CD14-positive monocyte (primary cell): Measurements from ENCODE around the gene RBFOX2. TPM values are rescaled to one million over a fixed set of nuclear protein-coding genes. Genes with fewer than 3 reads are reported as not detected.

Experiments
- DNase-seq, 3 donors: peaks; one replicate each; pipeline ENCODE4 v3.0.0-alpha.2; 2011 to 2022
- H2AFZ ChIP-seq: 2 replicates; pipeline ENCODE4 v1.6.0; 2012; ENCODE audit warnings: mild to moderate bottlenecking, low read depth, low read length, inconsistent platforms; ENCODE audit not compliant: insufficient read depth, poor library complexity, severe bottlenecking
- H3K27ac ChIP-seq, 2 donors: 1 replicate in 1 of 2; 2 replicates in 1 of 2; pipeline ENCODE4 v1.5.1; 2012 to 2013; ENCODE audit warnings: low read length in 2 of 2, control low read depth in 1 of 2, inconsistent platforms in 1 of 2, low read depth in 1 of 2, mild to moderate bottlenecking in 1 of 2
- H3K27me3 ChIP-seq, 2 donors: one replicate each; pipeline versions ENCODE4 v1.6.0 to v1.6.1; 2011 to 2013; ENCODE audit warnings: low read length in 2 of 2; ENCODE audit not compliant: control insufficient read depth in 2 of 2, insufficient read depth in 2 of 2
- H3K36me3 ChIP-seq, 2 donors: replicated peaks in 1 of 2; 1 replicate in 1 of 2; 2 replicates in 1 of 2; pipeline versions ENCODE4 v1.5.1 to v1.6.1; 2012 to 2013; ENCODE audit warnings: low read length in 2 of 2, control low read depth in 1 of 2, inconsistent platforms in 1 of 2, mild to moderate bottlenecking in 1 of 2; ENCODE audit not compliant: insufficient read depth in 2 of 2, control insufficient read depth in 1 of 2
- H3K4me1 ChIP-seq, 2 donors: 1 replicate in 1 of 2; 2 replicates in 1 of 2; pipeline versions ENCODE4 v1.5.1 to v1.6.1; 2012 to 2013; ENCODE audit warnings: low read length in 2 of 2, control low read depth in 1 of 2, inconsistent platforms in 1 of 2, mild to moderate bottlenecking in 1 of 2, moderate library complexity in 1 of 2; ENCODE audit not compliant: insufficient read depth in 2 of 2, control insufficient read depth in 1 of 2
- H3K4me2 ChIP-seq: replicated peaks from 2 replicates; pipeline ENCODE3; 2012; ENCODE audit warnings: low read length, moderate library complexity, mild to moderate bottlenecking; ENCODE audit not compliant: poor library complexity, severe bottlenecking; ENCODE audit errors: extremely low read depth
- H3K4me3 ChIP-seq, 3 experiments: fragments of 200-600 bp in 1 of 3; sonication (generic) in 1 of 3; replicated peaks in 1 of 3; 1 replicate in 2 of 3; 2 replicates in 1 of 3; pipeline ENCODE4 v1.5.1; 2011 to 2013; ENCODE audit warnings: low read length in 3 of 3, mild to moderate bottlenecking in 3 of 3, control low read depth in 2 of 3, low read depth in 2 of 3, inconsistent platforms in 1 of 3, moderate library complexity in 1 of 3
- H3K79me2 ChIP-seq: 2 replicates; pipeline ENCODE4 v1.6.0; 2012; ENCODE audit warnings: mild to moderate bottlenecking, control low read depth, inconsistent platforms, low read length, moderate library complexity; ENCODE audit not compliant: insufficient read depth
- H3K9ac ChIP-seq: 2 replicates; pipeline ENCODE4 v1.6.0; 2017; ENCODE audit warnings: low read length, mild to moderate bottlenecking; ENCODE audit not compliant: insufficient read depth, poor library complexity, severe bottlenecking
- H3K9me3 ChIP-seq, 2 donors: replicated peaks in 1 of 2; 1 replicate in 1 of 2; 2 replicates in 1 of 2; pipeline versions ENCODE4 v1.5.1 to v1.6.1; 2012 to 2013; ENCODE audit warnings: low read length in 2 of 2, control low read depth in 1 of 2; ENCODE audit not compliant: control insufficient read depth in 1 of 2, insufficient read depth in 1 of 2
- H4K20me1 ChIP-seq: 2 replicates; pipeline ENCODE4 v1.6.0; 2012; ENCODE audit warnings: mild to moderate bottlenecking, low read length, control low read depth, moderate library complexity; ENCODE audit not compliant: insufficient read depth
- H3K27ac Mint-ChIP-seq, 7 donors: one replicate each; pipeline ENCODE4 v1.8.0; 2020; ENCODE audit warnings: mild to moderate bottlenecking in 7 of 7, mixed read lengths in 7 of 7, moderate library complexity in 6 of 7, inconsistent platforms in 2 of 7
- H3K27me3 Mint-ChIP-seq, 3 donors: one replicate each; pipeline ENCODE4 v1.8.0; 2021 to 2022; ENCODE audit warnings: low read depth in 3 of 3, mild to moderate bottlenecking in 3 of 3, mixed read lengths in 3 of 3, moderate library complexity in 3 of 3, inconsistent platforms in 1 of 3
- H3K36me3 Mint-ChIP-seq, 2 donors: one replicate each; pipeline ENCODE4 v1.8.0; 2020; ENCODE audit warnings: mixed read lengths in 2 of 2, inconsistent platforms in 1 of 2, mild to moderate bottlenecking in 1 of 2
- H3K4me1 Mint-ChIP-seq: one replicate; pipeline ENCODE4 v1.8.0; 2020; ENCODE audit warnings: mild to moderate bottlenecking, mixed read lengths
- H3K4me3 Mint-ChIP-seq, 2 donors: one replicate each; pipeline ENCODE4 v1.8.0; 2020; ENCODE audit warnings: mild to moderate bottlenecking in 2 of 2, mixed read lengths in 2 of 2, moderate library complexity in 1 of 2
- H3K9me3 Mint-ChIP-seq, 7 donors: one replicate each; pipeline ENCODE4 v1.8.0; 2020 to 2022; ENCODE audit warnings: mixed read lengths in 7 of 7, mild to moderate bottlenecking in 6 of 7, moderate library complexity in 6 of 7, inconsistent platforms in 2 of 7
- WGBS: methylation state at CpG from one replicate; pipeline ENCODE4 v1.1.5; 2013; ENCODE audit warnings: missing lambda C conversion rate; ENCODE audit not compliant: insufficient coverage; 5-methylcytosine and 5-hydroxymethylcytosine counted together
- intact Hi-C, 2 donors: fragments of 100-400 bp; cut with micrococcal nuclease; formaldehyde crosslinking; loops; one replicate each; pipeline versions ENCODE4 v1.15.0 to v1.15.1; 2023
- polyA minus RNA-seq: library from RNA; depleted of rRNA, polyadenylated mRNA; stranded (reverse); fragments of >200 nt; gene quantifications from 2 replicates; pipeline ENCODE4 v1.2.3, GENCODE V29; 2012
- polyA plus RNA-seq, 3 donors: library from polyadenylated mRNA; depleted of rRNA in 1 of 3; unstranded in 2 of 3; stranded (reverse) in 1 of 3; fragments of 300-500 nt in 2 of 3; fragments of >200 nt in 1 of 3; fragmentation: Illumina TruSeq in 2 of 3; gene quantifications; 1 replicate in 2 of 3; 2 replicates in 1 of 3; pipeline ENCODE4 v1.2.3, GENCODE V29; 2012 to 2021
- total RNA-seq, 12 experiments: library from RNA in 1 of 12; stranded (reverse) in 1 of 12; fragments of 120-200 nt in 1 of 12; gene quantifications; one replicate each; pipeline ENCODE4 v1.2.4 and lab custom pipeline; 2013 to 2026; ENCODE audit warnings: mixed read lengths in 6 of 12, inconsistent platforms in 1 of 12
- TF ChIP-seq, protein P1 (sequence below): fragments of 200-600 bp; IDR thresholded peaks from one replicate; pipeline ENCODE4 v1.8.0; 2022; ENCODE audit warnings: antibody characterized with exemption, mild to moderate bottlenecking

RBFOX2 gene, protein sequence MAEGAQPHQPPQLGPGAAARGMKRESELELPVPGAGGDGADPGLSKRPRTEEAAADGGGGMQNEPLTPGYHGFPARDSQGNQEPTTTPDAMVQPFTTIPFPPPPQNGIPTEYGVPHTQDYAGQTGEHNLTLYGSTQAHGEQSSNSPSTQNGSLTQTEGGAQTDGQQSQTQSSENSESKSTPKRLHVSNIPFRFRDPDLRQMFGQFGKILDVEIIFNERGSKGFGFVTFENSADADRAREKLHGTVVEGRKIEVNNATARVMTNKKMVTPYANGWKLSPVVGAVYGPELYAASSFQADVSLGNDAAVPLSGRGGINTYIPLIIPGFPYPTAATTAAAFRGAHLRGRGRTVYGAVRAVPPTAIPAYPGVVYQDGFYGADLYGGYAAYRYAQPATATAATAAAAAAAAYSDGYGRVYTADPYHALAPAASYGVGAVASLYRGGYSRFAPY
- total RNA-seq (2013), result 0.37 TPM
- polyA plus RNA-seq, result not detected
- polyA minus RNA-seq, result not detected in 2 replicates
- 0.06 to 26.0 (median 0.25) reads per million in 11 experiments for total RNA-seq (lab: John Stamatoyannopoulos, UW)

DNA sequence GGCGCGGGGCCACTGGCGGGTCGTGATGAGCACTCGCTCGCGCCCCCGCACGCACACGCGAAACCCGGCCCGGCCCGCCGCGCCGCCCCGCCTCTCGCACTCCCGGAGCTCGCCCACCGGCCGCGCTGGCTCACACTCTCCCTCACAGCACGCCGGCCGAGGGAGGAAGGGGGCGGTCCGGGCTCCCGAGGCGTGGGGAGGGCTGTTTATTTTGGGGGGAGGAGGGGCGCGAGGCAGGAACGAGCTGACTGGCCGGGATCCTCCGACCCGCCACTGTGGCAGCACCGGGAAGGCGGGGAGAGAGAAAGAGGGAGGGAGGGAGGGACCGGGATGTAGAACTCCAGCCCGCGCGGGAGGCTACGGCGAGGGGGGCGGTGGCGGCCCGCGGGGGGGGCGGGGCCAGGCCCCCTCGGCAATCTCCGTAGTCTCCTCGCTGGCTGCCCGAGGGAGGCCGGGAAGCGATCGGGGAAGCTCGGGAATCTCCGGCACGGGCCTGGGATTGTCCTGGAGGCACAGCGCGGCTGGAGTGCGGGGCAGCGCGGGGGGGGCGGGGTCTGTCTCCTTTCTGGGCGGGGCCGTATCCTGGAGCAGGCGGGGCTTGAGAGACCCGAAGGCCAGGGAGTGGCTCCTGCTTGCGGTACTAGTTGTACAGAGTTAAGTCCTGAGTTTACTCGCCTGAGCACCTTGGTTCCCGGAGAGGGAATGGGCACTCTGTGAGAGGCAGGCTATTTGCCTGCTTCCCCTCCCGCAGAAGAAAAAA is at the start of gene RBFOX2:
Gene RBFOX2, minus strand, starts transcription at position 179 of the 760 bp plus-strand sequence. CDS start 399 bp downstream, outside the sequence.
- H3K4me2 ChIP-seq, result peak within 1 kb of the TSS; percentile 72
- no peaks in the 10 kb centered on the region for H3K79me2 ChIP-seq
- peak within 1 kb of the TSS in 2 of 7 donors; percentile 21 to 33 for H3K27ac Mint-ChIP-seq
- H3K4me1 ChIP-seq, result peaks cover 11 to 16% of the 10 kb centered on the region in 2 donors
- no peaks in the 10 kb centered on the region for H3K36me3 ChIP-seq
- peaks cover 0 to 3% of the 10 kb centered on the region in 2 donors for H3K36me3 Mint-ChIP-seq
- H3K9me3 Mint-ChIP-seq, result peaks cover 0 to 11% (median 6%) of the 10 kb centered on the region in 7 donors
- peaks cover 42 to 57% (median 44%) of the 10 kb centered on the region in 3 donors for H3K27me3 Mint-ChIP-seq
- intact Hi-C loops, result no loop called here
- peak within 1 kb of the TSS; percentile 89 to 94 for H3K4me3 Mint-ChIP-seq
- peaks cover 14% of the 10 kb centered on the region for H3K4me1 Mint-ChIP-seq
- H3K27ac ChIP-seq, result no peak within 1 kb of the TSS
- WGBS, result 0% methylated on average over 34 of the region's 74 CpGs
- TF ChIP-seq, protein P1, sequence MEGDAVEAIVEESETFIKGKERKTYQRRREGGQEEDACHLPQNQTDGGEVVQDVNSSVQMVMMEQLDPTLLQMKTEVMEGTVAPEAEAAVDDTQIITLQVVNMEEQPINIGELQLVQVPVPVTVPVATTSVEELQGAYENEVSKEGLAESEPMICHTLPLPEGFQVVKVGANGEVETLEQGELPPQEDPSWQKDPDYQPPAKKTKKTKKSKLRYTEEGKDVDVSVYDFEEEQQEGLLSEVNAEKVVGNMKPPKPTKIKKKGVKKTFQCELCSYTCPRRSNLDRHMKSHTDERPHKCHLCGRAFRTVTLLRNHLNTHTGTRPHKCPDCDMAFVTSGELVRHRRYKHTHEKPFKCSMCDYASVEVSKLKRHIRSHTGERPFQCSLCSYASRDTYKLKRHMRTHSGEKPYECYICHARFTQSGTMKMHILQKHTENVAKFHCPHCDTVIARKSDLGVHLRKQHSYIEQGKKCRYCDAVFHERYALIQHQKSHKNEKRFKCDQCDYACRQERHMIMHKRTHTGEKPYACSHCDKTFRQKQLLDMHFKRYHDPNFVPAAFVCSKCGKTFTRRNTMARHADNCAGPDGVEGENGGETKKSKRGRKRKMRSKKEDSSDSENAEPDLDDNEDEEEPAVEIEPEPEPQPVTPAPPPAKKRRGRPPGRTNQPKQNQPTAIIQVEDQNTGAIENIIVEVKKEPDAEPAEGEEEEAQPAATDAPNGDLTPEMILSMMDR, result no peak
- H3K9me3 ChIP-seq, result no peaks in the 10 kb centered on the region
- peak; percentile 9 to 20 (median 12) for DNase-seq
- no peaks in the 10 kb centered on the region for H4K20me1 ChIP-seq
- H3K4me3 ChIP-seq, result peak within 1 kb of the TSS; percentile 36 to 77 (median 51)
- H2AFZ ChIP-seq, result peak within 1 kb of the TSS; percentile 74
- peaks cover 30 to 37% of the 10 kb centered on the region in 2 donors for H3K27me3 ChIP-seq
- peak within 1 kb of the TSS; percentile 45 for H3K9ac ChIP-seq

DNA sequence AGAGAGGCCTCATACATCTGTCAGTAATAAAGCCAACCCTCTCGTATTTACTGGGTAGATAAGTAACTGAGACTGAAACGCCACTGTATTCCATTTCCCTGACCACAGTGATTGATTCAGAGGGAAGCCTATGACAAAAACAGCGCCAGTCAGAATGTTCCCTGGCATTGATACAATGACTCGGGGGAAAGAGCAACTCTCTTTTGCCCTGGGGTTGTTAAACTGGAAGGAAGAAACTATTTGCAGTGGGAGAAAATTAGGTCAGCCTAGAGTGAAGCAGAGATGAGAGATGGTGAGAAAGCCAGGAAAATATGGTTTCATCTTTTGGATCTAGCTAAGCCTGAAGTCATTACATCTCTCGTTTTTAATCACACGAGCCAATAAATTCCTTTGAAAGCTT is 48.6 kb upstream of the RBFOX2 start:
- no peaks in the 10 kb centered on the region for H4K20me1 ChIP-seq
- Mint-ChIP-seq H3K27me3 (peaks cover 39 to 66% (median 48%) of the 10 kb centered on the region in 3 donors), H3K9me3 (peaks cover 2 to 14% (median 10%) of the 10 kb centered on the region in 7 donors), H3K4me1 (peaks cover 4% of the 10 kb centered on the region), H3K4me3 (no peak overlapping the region), H3K27ac (peak overlapping the region in 1 of 7 donors; percentile 77), H3K36me3 (no peaks in the 10 kb centered on the region)
- no peaks in the 10 kb centered on the region for H3K4me1 ChIP-seq
- no peak overlapping the region for H3K27ac ChIP-seq
- no peaks in the 10 kb centered on the region for H3K79me2 ChIP-seq
- intact Hi-C loops, result no loop called here
- H3K27me3 ChIP-seq, result peaks cover 0 to 21% of the 10 kb centered on the region in 2 donors
- H3K9me3 ChIP-seq, result no peaks in the 10 kb centered on the region
- H3K4me2 ChIP-seq, result no peak overlapping the region
- H2AFZ ChIP-seq, result no peak overlapping the region
- no peak for DNase-seq
- TF ChIP-seq, protein P1, result no peak
- H3K4me3 ChIP-seq, result no peak overlapping the region
- no peaks in the 10 kb centered on the region for H3K36me3 ChIP-seq
- H3K9ac ChIP-seq, result no peak overlapping the region
- WGBS, result 69% methylated on average over 2 of the region's 6 CpGs
